NCI-H1092 treated with DMSO at 0.1 percent for 48 hours (cell line): ENCODE measurements around the gene SPDYE3.
"Not testable (repeated sequence)": the region's sequence is repeated elsewhere in the genome, so short reads cannot be mapped to it uniquely, and the experiment has no call there.

Experiments
- DNase-seq: peaks from one replicate; lab custom pipeline; 2025; lab: John Stamatoyannopoulos, UW

Gene SPDYE3

GRCh38 chr7:100287191-100287969 is 20.1 kb upstream of the SPDYE3 start:
- not testable (repeated sequence) for DNase-seq

DNA sequence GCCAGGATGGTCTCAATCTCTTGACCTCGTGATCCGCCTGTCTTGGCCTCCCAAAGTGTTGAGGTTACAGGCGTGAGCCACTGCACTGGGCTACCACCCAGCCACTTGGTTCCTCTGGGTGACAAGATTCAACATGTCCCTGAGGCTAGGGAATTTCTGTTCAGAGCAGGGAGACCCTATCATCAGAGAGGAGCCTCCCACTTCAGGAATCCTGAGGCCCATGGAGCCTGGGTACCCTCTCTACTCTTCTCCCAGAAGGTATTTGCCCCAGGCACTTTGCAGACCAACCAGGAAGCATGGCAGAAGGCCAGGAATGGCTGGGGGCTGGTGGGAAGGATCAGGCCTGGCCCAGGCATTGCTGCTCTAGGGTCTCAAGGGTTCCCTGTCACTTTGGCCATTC is 19.2 kb upstream of the SPDYE3 start:
- not testable (repeated sequence) for DNase-seq

- DNase-seq = not testable (repeated sequence)
Measured at GRCh38 chr7:100292162-100292561, 15.3 kb upstream of the SPDYE3 start.

DNA sequence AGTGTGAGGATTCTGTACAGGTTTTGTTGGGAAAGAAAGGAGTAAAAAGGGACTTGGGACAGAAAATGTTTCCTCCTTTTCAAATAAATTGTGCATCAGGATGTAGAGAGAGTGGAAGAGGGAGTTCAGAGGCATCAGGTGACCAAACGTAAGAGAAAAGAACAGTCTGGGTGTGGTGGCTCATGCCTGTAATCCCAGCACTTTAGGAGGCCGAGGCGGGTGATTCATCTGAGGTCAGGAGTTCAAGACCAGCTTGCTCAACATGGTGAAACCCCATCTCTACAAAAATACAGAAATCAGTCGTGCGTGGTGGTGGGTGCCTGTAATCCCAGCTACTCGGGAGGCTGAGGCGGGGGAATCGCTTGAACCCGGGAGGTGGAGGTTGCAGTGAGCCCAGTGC is 12.2 kb upstream of the SPDYE3 start:
- not testable (repeated sequence) for DNase-seq

GRCh38 chr7:100297852-100298631 is 9.5 kb upstream of the SPDYE3 start:
- DNase-seq = not testable (repeated sequence)

GRCh38 chr7:100298632-100298895 is 8.9 kb upstream of the SPDYE3 start:
- not testable (repeated sequence) for DNase-seq

- not testable (repeated sequence) for DNase-seq
Measured at GRCh38 chr7:100304526-100304925, 3.0 kb upstream of the SPDYE3 start.

GRCh38 chr7:100318329-100318728 is 10.8 kb downstream of the SPDYE3 start:
- DNase-seq = not testable (repeated sequence)

DNA sequence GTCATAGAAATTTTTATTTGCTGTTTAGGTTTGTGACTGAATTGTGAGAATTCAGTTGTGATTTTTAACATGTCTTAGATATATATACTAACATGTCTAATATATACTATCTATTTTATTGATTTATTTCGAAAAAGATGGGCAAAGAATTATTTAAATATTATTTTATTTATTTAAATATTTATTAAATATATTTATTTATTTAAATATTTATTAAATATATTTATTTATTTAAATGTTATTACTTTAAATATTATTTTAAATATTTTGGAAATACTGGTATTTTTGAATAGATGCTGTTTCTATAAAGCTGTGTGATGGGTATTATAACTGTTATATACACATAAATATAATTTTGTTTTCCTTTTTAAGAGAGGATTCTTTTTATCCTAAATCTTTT is 14.1 kb downstream of the SPDYE3 start:
- DNase-seq = not testable (repeated sequence)

DNA sequence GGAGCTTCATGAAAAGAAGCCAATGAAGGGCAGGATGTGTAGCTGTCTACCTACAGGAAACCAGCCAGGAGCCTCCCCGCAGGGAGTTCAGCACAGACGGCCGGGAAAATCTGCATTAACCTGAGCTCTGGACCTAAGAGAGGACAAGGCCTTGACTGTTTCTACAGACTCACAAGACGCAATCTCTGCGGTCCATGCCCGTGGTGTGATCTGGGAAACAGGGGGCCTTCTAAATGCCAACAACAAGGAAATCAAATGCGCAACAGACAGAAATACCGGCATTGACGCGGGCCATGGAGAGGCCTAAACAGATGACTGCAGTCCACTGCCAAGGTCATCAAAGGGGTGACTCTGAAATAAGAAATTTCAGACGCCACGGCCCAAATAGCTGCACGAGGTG is 16.7 kb downstream of the SPDYE3 start:
- DNase-seq = not testable (repeated sequence)

DNA sequence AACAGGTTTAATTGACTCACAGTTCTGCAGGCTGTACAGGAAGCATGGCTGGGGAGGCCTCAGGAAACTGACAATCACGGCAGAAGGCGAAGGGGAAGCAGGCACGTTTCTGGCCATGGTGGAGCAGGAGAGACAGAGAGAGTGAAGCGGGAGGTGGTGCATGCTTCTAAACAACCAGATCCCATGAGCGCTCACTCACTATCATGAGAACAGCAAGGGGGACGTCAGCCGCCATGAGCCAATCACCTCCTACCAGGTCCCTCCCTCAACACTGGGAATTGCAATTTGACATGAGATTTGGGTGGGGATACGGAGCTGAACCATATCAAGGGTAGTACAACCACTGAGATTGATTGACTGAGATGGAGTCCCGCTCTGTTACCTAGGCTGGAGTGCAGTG is 18.2 kb downstream of the SPDYE3 start:
- not testable (repeated sequence) for DNase-seq

DNA sequence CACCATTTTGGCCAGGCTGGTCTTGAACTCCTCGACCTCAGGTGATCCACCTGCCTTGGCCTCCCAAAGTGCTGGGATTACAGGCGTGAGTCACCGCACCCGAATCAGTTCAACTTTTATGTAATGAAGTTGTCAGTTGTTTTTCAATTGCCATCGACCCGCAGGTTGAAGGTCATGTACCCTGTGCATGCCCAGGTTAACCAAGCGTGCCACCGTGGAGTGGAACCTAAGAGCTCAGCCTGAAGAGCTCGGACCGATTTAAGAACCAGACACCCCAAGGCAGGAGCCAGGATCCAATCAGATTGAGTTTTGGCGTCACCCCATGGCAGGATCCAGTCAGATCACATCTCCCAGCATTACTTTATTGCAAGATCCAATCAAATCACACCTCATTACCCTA is 19.4 kb downstream of the SPDYE3 start:
- not testable (repeated sequence) for DNase-seq

DNA sequence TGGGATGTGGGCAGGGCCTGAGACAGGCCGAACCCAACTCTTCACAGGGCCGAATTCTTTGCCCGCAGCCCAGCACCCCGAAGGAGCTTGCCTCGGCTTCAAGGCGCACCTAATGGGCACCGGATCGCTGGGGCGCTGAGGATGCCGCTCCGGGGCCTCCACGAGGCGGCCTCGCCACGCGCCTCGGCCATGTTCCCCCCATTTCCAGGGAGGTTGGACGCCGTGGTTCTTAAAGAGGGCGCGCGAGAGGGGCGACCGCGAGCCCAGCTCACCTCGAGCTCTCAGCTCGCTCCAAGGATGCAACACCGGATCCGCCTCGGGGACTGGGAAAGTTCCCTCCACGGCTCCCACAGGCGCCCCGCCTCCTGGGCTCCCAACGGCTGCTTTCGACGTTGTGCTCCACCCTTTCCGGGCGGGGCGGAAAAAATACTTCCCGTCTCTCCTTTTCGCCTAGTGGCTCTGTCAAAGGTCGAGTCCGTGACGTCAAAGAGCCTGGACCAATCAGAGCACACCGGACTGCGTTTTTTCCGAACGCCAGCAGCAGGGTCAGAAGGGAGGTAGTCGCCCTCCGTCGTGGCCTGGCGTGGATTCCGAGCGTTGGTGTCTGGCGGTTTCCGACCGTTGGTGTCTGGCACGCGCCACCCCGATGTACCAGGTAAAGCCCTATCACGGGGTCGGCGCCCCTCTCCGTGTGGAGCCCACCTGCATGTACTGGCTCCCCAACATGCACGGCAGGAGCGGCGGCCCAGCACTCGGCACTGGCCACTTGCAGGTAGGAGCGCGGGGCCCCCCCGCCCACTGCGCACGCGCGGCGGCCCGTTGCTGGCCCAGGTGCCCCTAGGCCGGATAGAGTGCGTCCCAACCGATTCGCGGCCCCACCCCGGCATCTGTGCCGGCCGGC is 28.3 kb downstream of the SPDYE3 start:
- peak; percentile 99 for DNase-seq

DNA sequence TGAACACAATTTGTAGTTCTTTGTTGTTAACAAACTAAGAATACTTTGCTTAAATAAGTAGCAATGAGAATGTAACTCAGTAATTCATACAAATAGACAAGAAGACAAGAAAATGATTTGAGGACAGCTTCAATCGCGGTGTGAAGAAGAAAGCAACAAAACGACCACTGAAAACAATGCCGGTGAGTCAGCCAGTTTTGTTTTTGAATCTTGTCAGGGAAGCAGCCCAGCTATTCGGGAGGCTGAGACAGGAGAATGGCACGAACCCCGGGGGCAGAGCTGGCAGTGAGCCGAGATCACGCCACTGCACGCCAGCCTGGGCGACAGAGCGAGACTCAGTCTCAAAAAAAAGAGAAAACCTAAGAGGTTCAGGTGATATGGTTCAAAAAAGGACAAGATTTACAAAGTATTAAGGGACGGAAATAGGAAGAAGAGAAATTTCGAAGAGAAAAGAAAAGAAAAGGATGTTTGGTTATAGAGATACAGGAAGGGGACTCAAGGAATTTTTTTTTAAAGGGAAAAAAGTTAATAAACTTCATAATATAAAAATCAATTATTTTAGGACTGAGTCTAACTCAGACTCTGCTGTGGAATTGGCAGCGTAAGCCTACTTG is 30.7 kb downstream of the SPDYE3 start:
- DNase-seq = not testable (repeated sequence)

- not testable (repeated sequence) for DNase-seq
Measured at GRCh38 chr7:100341286-100341685, 33.8 kb downstream of the SPDYE3 start.

GRCh38 chr7:100342765-100343164 is 35.3 kb downstream of the SPDYE3 start:
- DNase-seq = no peak

DNA sequence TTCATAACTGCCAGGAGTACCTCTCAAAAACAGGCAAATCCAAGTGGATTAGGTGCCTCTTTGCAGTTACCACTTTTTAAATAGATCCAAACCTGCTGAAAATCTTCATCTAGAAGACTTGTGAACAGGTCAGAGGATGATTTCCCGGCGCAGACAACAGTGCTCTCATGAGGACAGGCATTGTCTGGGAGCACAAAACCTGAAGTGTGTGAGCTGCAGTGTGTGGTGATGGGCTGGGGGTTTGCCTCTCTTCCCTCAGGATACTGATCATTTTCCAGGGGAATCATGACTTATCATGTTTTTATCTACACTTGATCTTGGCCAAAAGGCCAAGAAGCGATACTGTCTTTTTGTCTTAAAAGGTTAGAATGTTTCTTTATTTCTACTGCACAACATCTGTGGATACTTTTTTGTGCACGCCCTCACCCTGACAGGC is 36.6 kb downstream of the SPDYE3 start:
- DNase-seq = not testable (repeated sequence)

DNA sequence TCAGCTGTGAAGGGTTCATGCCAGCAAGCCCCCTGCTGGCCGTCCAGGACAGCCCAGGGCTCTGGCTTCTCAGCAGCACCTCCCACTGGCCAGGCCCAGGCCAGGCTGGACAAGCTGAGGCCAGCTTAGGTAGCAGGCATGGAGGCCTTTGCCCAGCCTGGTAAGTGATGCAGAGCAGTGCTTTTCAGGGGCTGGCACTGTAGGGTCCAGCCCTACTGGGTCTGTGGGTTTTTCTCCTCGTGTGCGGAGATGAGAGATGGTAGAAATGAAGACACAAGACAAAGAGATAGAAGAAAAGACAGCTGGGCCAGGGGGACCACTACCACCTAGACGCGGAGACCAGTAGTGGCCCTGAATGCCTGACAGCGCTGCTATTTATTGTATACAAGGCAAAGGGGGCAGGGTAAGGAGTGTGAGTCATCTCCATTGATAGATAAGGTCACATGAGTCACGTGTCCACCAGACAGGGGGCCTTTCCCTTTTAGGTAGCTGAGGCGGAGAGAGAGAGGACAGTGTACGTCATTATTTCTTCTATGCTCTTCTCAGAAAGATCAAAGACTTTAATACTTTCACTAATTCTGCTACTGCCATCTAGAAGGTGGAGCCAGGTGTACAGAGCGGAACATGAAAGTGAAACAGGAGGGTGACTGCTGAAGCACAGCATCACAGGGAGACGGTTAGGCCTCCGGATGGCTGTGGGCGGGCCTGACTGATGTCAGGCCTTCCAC is 37.2 kb downstream of the SPDYE3 start:
- DNase-seq = not testable (repeated sequence)

- DNase-seq = peak; percentile 39
Measured at GRCh38 chr7:100345288-100345672, 37.8 kb downstream of the SPDYE3 start.

DNA sequence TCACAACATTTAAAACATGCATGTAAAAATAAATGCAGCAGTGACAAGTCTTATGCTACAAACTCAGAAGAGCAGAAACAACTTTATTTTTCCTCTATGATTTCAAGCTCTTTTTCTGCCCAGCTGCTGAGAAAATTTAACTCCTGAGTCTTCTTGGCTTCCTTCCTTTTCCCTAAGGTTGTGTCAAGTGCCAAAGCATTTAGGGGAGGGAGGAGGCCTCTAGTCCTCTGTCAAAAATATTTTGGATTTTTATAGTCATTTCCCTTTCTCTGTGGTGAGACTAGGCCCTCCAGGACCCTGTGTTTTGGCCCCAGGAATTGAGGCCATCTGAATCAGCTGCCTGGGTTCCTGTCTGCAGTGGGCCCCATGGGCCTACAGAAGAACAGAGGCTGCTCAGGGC is 39.4 kb downstream of the SPDYE3 start:
- no peak for DNase-seq

GRCh38 chr7:100348805-100349204 is 41.3 kb downstream of the SPDYE3 start:
- DNase-seq = no peak
